Esophagus muscularis mucosa (tissue), 4 donors: ENCODE data around the gene SPATA9. TPM values are rescaled to one million over a fixed set of nuclear protein-coding genes. Genes with fewer than 3 reads are reported as not detected.

Experiments
- DNase-seq: peaks from one replicate; pipeline ENCODE4 v3.0.0-alpha.2; 2017; ENCODE audit errors: extremely low spot score
- H3K27ac ChIP-seq, 4 donors: fragments of 200-600 bp; sonication (generic); replicated peaks in 1 of 4; 1 replicate in 3 of 4; 2 replicates in 1 of 4; pipeline ENCODE4 v1.5.1; 2016 to 2019; ENCODE audit warnings: mild to moderate bottlenecking in 1 of 4
- H3K27me3 ChIP-seq, 4 donors: fragments of 200-600 bp; sonication (generic); one replicate each; pipeline versions ENCODE4 v1.5.1 to v1.6.0; 2016 to 2019
- H3K36me3 ChIP-seq, 4 donors: fragments of 200-600 bp; sonication (generic); one replicate each; pipeline ENCODE4 v1.5.1; 2016 to 2019
- H3K4me1 ChIP-seq, 4 donors: fragments of 200-600 bp; sonication (generic); one replicate each; pipeline ENCODE4 v1.5.1; 2016 to 2019
- H3K4me3 ChIP-seq, 4 donors: fragments of 200-600 bp; sonication (generic); 1 replicate in 2 of 4; 2 replicates in 2 of 4; pipeline ENCODE4 v1.5.1; 2016 to 2019; ENCODE audit warnings: mild to moderate bottlenecking in 4 of 4, moderate library complexity in 1 of 4
- H3K9me3 ChIP-seq, 4 donors: fragments of 200-600 bp; sonication (generic); 1 replicate in 3 of 4; 2 replicates in 1 of 4; pipeline ENCODE4 v1.5.1; 2016 to 2019
- CTCF ChIP-seq, 3 experiments: fragments of 200-600 bp in 2 of 3; fragments of 450-650 bp in 1 of 3; sonication (generic) in 2 of 3; IDR thresholded peaks; one replicate each; pipeline ENCODE4 v1.5.1; 2017 to 2019; ENCODE audit warnings: antibody characterized with exemption in 3 of 3, mild to moderate bottlenecking in 2 of 3, moderate library complexity in 1 of 3
- EP300 ChIP-seq: sonication (generic); formaldehyde crosslinking; IDR thresholded peaks from one replicate; pipeline ENCODE4 v1.6.1; 2017; ENCODE audit warnings: antibody characterized with exemption
- POLR2A ChIP-seq: fragments of 450-650 bp; IDR thresholded peaks from one replicate; pipeline ENCODE4 v1.6.1; 2017; ENCODE audit warnings: antibody characterized with exemption, moderate library complexity, mild to moderate bottlenecking, low read depth
- POLR2AphosphoS5 ChIP-seq, 2 donors: sonication (generic); formaldehyde crosslinking; IDR thresholded peaks; one replicate each; pipeline ENCODE4 v1.6.1; 2017; ENCODE audit warnings: antibody characterized with exemption in 2 of 2
- WGBS: methylation state at CpG from one replicate; pipeline ENCODE4 v1.1.5; 2018; 5-methylcytosine and 5-hydroxymethylcytosine counted together
- intact Hi-C: fragments of 100-400 bp; cut with DNase I; formaldehyde crosslinking; loops from one replicate; pipeline ENCODE4 v1.15.1; 2023
- total RNA-seq, 4 donors: library from RNA; depleted of rRNA; stranded (reverse); fragments of >200 nt; gene quantifications; one replicate each; pipeline versions ENCODE4 v1.1.0 to v1.2.1, GENCODE V29; 2016

Gene SPATA9
- total RNA-seq, 4 donors from 2014 or later, result not detected

DNA sequence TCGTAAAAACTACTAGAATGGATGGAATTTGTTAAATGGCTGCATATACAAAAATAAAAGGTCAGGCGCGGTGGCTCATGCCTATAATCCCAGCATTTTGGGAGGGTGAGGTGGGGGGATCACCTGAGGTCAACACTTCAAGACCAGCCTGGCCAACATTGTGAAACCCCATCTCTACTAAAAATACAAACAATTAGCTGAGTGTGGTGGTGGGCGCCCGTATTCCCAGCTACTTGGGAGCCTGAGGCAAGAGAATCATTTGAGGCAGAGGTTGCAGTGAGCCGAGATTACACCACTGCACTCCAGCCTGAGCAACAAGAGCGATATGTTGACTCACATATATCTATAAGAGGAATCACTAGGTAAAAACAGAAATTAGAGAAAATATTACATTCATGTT, 72.2 kb downstream of the SPATA9 start:
- TF ChIP-seq POLR2AphosphoS5 (IDR thresholded peaks at IDR 0.05) (no peak), EP300 (no peak), CTCF (IDR thresholded peaks at IDR 0.05) (no peak), POLR2A (no peak)
- Histone ChIP-seq H3K4me3 (no peak overlapping the region), H3K4me1 (no peaks in the 10 kb centered on the region), H3K9me3 (peaks cover 0 to 7% (median 2%) of the 10 kb centered on the region in 4 donors), H3K27ac (no peak overlapping the region), H3K27me3 (peaks cover 0 to 6% (median 0%) of the 10 kb centered on the region in 4 donors), H3K36me3 (no peaks in the 10 kb centered on the region)
- DNase-seq, result no peak
- 97% methylated on average over 7 of the region's 7 CpGs for WGBS
- intact Hi-C loops, result no loop called here

DNA sequence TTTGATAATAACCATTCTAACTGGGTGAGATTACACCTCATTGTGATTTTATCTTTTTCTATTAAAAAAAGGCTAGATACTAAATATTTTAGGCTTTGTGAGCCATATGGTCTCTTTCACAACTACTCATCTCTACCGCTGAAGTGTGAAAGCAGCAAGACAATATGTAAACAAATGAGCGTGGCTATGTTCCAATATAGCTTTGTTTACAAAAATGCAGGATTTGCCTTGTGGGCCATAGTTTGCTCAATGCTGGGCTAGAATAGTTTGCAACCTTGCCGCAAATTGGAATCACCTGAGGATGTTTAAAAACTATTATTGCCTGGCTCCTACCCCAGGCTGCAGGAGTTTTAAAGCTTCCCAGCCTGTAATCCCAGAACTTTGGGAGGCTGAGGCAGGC, 73.1 kb downstream of the SPATA9 start:
- Histone ChIP-seq H3K27ac (no peak overlapping the region), H3K4me1 (no peaks in the 10 kb centered on the region), H3K27me3 (peaks cover 0 to 6% (median 0%) of the 10 kb centered on the region in 4 donors), H3K36me3 (no peaks in the 10 kb centered on the region), H3K9me3 (peaks cover 0 to 7% (median 2%) of the 10 kb centered on the region in 4 donors), H3K4me3 (no peak overlapping the region)
- TF ChIP-seq CTCF (IDR thresholded peaks at IDR 0.05) (no peak), POLR2A (no peak), EP300 (no peak), POLR2AphosphoS5 (IDR thresholded peaks at IDR 0.05) (no peak)
- WGBS, result 44% methylated on average over 3 of the region's 3 CpGs
- intact Hi-C loops, result no loop called here
- DNase-seq, result no peak

Other genes starting within 250 kb of the SPATA9 start
- gene SKIC3, start 128.0 kb downstream of the SPATA9 start, total RNA-seq, result 10 to 100 TPM; 46.6 to 76.8 (median 55.2) TPM
- gene ARSK, start 127.9 kb downstream of the SPATA9 start, total RNA-seq, result 1 to 10 TPM; 5.0 to 7.3 (median 6.7) TPM
- gene GPR150, start 62.9 kb downstream of the SPATA9 start, total RNA-seq, result 1 to 10 TPM in 1 of 4 donors, under 1 TPM in 2, not detected in 1; 0.42 to 1.1 (median 0.92) TPM
- gene RFESD, start 36.2 kb downstream of the SPATA9 start, total RNA-seq, result 1 to 10 TPM in 1 of 4 donors, under 1 TPM in 3; 0.63 to 1.7 (median 0.84) TPM
- 100 to 1,000 TPM in 1 of 4 donors, 10 to 100 TPM in 3; 72.9 to 165 (median 89.2) TPM for gene RHOBTB3, start 48.3 kb upstream of the SPATA9 start, total RNA-seq
- 10 to 100 TPM; 14.1 to 56.0 (median 34.0) TPM for gene GLRX, start 139.7 kb upstream of the SPATA9 start, total RNA-seq